NAMALWA (cell line): ENCODE measurements around the gene RTN1.

Source experiments
- DNase-seq: peaks from one replicate; pipeline ENCODE4 v3.0.0-alpha.2; 2015; ENCODE audit warnings: low spot score

RTN1 gene

GRCh38 chr14:59788176-59788575, 82.4 kb downstream of the RTN1 start:
- DNase-seq = no peak

DNA sequence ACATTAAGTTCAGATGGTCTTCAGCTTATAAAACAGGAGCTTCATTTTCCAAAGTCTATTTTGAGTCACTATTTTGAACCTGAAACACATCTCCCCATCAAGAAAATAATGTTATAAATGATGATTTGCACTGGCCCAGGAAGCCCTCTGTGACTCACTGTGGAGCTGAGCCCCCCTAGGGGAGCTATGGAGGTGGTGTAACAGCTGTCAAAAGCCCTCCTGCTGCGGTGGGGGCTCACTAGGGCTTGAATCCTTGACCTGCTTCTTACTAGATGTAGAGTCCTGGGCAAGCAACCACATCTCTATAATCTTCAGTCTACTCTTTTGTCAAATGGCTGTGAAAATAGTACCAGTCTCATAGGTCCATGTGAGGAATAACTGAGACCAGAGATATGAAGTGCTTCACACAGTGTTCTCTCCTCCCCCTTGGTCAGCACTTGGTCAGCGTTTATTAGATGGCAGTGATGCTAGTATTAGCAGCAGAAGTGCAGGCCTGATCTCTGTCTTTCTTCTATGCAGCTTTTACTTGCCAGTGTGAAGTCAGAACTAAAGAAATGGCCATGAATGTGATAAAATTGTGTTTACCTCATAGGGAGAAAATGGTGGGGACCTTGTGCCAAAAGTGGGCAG, 83.4 kb downstream of the RTN1 start:
- no peak for DNase-seq

DNA sequence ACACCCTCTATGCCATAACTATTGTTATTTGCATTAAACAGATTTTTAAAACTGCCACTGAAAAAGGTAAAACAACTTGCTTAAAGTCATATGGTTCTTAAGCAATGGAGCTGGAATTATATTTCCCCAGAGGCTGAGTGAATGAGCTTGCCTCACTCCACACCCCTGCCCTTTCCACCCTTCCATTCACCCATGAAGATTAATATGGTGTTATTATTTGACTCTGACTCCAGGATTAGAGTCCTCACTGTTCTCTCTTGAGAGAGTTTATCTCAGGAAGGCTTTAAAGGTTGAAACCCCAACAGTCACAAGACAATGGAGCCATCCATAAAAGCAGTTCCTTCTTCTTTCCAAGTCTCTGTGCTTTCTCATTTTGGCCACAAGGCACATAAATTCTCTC, 84.9 kb downstream of the RTN1 start:
- no peak for DNase-seq

GRCh38 chr14:59782760-59783159, 87.8 kb downstream of the RTN1 start:
- no peak for DNase-seq

DNA sequence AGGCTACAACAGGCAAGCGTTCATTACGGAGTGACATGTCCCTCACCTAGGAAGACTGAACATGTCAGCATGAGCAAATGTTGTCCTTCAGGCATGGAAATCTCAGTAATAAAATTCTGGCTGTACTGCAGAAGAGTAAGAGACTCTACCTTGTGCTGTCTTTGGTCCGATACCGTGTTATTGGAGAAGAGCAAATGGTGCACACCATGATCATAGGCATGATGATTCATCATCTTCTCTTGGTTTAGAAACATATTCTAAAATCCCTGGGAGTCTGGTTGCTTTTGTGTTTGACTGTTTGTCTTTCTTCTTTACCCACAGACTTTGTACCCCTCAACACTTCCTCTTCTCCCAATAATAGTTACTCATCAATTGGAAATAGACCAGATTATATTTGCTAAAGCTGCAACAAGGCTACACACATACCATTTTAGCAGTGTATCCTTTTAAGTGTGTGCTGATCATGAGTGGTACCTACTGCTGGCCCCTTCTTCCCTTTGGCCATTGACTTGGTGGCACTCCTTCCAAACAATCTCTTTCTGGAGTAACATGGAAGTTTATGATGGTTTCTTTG, 93.5 kb downstream of the RTN1 start:
- no peak for DNase-seq

- no peak for DNase-seq
Observed at GRCh38 chr14:59776468-59776867, 94.1 kb downstream of the RTN1 start.

DNA sequence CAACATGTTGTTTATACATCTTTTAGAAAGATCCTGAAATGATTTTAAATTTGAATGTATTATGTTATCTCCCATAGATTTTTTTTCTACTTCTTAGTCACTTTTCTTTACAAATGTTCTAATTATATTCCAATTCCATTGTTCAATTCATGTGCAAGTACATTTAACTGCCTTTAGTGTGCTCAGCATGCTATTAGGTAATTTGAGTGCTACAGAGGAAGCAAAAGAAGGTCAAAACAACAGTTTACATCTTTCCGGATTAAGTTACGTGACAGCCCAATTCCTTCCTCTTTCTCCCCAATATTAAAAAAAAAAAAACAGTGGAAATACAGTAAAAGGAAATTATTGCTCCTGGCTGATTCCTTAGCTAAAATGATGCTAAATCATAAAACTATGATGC, 98.3 kb downstream of the RTN1 start:
- DNase-seq = no peak

- no peak for DNase-seq
Observed at GRCh38 chr14:59771577-59771976, 99.0 kb downstream of the RTN1 start.

DNA sequence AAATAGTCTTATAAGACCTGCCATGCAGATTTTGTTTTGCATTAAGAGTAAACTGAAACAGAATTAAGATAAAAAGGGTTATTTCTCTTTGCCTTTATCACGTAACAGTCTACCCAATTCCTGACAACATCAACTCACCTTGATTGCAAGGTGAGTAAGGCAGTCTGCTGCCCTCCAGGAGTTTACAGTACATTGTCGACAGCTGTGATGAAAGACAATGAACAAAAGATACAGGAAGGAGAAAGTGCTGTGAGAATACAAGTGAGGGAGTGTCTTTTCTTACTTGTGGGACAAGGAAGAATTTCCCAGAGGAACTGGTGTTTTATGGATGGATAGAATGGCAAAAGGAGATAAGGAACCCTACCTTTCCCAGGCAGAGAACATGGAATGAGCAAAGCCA, 101.0 kb downstream of the RTN1 start:
- DNase-seq = no peak

DNA sequence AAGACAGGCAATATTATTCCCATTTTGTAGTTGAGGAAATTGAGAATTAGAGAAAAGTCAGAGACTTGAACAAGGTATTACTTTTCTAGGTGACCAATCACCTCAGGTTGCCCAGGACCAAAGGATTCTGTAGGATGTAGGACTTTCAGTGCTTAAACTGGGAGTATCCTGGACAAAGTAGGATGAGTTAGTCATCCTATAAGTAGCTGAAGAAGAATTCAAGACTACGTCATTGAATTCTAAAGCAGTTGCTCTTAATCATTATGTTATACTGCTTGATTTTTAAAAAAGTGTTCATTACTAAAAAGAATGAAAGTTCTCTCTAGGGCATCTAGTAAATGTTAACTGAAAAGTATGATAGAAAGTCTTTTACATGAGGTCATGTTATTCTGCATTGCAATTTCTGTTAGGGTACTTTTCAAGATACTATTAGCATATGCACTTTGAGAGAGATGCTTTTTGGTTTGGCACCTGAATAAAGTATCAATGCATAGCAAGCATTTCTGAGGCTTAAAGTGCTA, 101.7 kb downstream of the RTN1 start:
- no peak for DNase-seq

DNA sequence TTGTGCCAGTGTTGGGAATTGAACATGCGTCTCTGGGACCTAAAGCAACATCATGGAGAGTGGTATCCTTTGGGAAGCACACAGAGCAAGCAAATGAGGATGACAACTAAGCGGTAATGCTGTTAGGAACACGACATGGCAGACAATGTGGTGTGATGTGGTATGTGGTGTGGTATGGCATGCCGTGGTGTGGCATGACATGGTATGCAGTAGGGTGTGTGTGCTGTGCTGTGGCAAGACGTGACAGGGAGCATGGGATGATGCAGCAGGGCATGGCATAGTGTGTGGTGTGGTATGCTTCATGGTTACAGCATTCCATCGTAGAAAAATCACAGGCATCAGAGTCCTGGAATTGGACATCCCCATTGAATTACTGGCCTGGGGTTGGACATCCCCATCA, 108.7 kb downstream of the RTN1 start:
- no peak for DNase-seq

GRCh38 chr14:59755409-59756135, 115.0 kb downstream of the RTN1 start:
- DNase-seq = no peak

- DNase-seq = no peak
Observed at GRCh38 chr14:59754256-59754655, 116.3 kb downstream of the RTN1 start.

DNA sequence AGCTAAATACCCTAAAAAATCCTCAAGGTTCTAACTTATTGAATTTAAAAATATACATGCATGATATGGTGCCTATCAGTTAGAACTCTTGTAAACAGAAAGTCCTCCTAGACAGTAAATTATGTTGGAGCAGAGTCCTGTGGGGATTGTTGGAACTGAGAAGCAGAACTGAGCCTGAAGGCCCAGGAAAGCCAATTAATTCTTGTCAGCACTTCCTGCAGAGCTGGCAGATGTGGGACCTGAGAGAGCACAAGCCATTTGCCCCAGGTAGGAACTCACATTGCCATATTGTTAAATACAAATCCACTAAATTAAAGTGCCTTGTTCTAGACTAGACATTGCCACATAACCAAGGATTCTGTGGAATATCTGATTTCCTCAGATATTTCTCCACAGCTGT, 117.1 kb downstream of the RTN1 start:
- DNase-seq = no peak

DNA sequence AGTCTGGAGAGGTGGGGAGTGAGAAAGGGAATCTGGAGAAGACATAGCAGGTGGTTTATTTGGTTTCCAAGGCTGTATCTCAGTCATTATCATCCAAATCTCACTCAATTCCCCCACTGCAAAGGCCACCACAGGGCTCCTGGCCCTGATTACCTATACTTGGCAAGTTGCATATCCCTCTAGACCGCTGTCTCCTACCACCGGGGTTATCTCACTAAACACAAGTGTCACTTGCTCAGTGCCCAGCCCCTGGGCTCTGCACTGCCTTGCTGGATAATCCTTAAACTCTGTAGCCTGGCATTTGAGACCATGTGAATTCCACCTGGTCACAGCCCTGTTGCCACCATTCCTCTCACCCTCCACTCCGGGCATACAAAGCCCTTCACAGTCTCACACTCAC, 119.0 kb downstream of the RTN1 start:
- DNase-seq = no peak

DNA sequence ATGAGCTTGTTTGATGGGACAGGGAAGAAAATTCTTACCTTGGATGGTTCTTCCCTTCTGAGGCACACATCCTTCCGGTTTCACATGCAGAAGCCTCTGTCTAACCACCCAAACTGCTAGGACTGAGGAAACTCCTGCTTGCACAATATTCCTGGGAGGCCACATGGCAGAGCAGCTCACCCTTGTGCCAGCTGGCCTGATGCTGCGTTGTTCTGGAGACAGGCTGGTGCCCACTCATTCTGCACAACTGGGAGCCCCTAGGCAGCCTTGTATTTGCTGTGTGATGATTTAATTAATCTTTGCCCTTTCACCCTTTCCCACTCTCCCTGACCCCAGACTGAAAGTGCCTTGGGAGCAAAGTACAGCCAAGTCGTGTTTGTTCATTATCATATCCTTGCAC, 130.8 kb downstream of the RTN1 start:
- no peak for DNase-seq

- no peak for DNase-seq
Observed at GRCh38 chr14:59728304-59728703, 142.3 kb downstream of the RTN1 start.

- DNase-seq = no peak
Observed at GRCh38 chr14:59727073-59727661, 143.4 kb downstream of the RTN1 start.

- no peak for DNase-seq
Observed at GRCh38 chr14:59711080-59711479, 159.5 kb downstream of the RTN1 start.

GRCh38 chr14:59707778-59708561, 162.6 kb downstream of the RTN1 start:
- no peak for DNase-seq

DNA sequence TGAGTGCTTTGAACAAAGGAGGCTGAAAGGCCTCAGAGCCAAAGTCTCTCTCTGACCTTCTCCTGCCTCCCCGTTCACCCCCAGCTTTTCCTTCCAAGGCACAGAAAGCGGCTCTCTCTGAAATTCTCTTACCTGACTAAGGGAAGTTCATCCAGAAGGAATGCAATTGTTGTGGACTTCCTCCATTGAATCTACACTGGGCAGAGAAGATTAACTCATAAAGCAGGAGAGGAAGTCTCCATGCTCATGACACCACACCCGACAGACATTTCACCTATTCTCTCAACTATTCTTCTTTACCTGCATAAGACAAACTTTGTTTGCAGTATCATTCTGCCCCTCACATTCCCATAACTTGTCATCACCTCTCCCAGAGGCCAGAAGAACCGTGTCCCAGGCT, 164.7 kb downstream of the RTN1 start:
- no peak for DNase-seq

- DNase-seq = no peak
Observed at GRCh38 chr14:59705245-59705644, 165.3 kb downstream of the RTN1 start.
